Glutamatergic neuron (in vitro differentiated cells): Measurements from ENCODE around the gene CTSO. TPM values are rescaled to one million over a fixed set of nuclear protein-coding genes. Genes with fewer than 3 reads are reported as not detected.

Experiments
- DNase-seq: peaks from one replicate; pipeline ENCODE4 v3.0.0; 2022
- H3K27ac Mint-ChIP-seq: one replicate; pipeline ENCODE4 v1.8.0; 2020; ENCODE audit warnings: mild to moderate bottlenecking, mixed read lengths, inconsistent platforms; ENCODE audit not compliant: unreplicated experiment
- H3K27me3 Mint-ChIP-seq: one replicate; pipeline ENCODE4 v1.8.0; 2020; ENCODE audit warnings: mild to moderate bottlenecking, moderate library complexity, mixed read lengths, inconsistent platforms; ENCODE audit not compliant: unreplicated experiment
- H3K36me3 Mint-ChIP-seq: one replicate; pipeline ENCODE4 v1.8.0; 2020; ENCODE audit warnings: mild to moderate bottlenecking, mixed read lengths, inconsistent platforms; ENCODE audit not compliant: unreplicated experiment
- H3K4me1 Mint-ChIP-seq: one replicate; pipeline ENCODE4 v1.8.0; 2020; ENCODE audit warnings: mild to moderate bottlenecking, low read depth, mixed read lengths, inconsistent platforms; ENCODE audit not compliant: unreplicated experiment
- H3K4me3 Mint-ChIP-seq: one replicate; pipeline ENCODE4 v1.8.0; 2020; ENCODE audit warnings: mild to moderate bottlenecking, mixed read lengths, inconsistent platforms; ENCODE audit not compliant: unreplicated experiment
- H3K9me3 Mint-ChIP-seq: one replicate; pipeline ENCODE4 v1.8.0; 2020; ENCODE audit warnings: mild to moderate bottlenecking, moderate library complexity, mixed read lengths, inconsistent platforms; ENCODE audit not compliant: unreplicated experiment
- total RNA-seq: library from RNA; stranded (reverse); fragmentation: NEBNext Ultra II Directional; extraction: Animal tissue kit (Norgen Biotek cat#: 25700); gene quantifications from one replicate; pipeline ENCODE4 v1.2.1, GENCODE V29; 2021; ENCODE audit not compliant: unreplicated experiment
- TF ChIP-seq, protein P1 (sequence below): fragments of 200-600 bp; sonication (generic); IDR thresholded peaks from one replicate; pipeline ENCODE4 v1.5.0; 2021; ENCODE audit not compliant: partially characterized antibody, unreplicated experiment

The CTSO gene
- total RNA-seq, 1 donor from 2014 or later: 2.2 TPM

DNA sequence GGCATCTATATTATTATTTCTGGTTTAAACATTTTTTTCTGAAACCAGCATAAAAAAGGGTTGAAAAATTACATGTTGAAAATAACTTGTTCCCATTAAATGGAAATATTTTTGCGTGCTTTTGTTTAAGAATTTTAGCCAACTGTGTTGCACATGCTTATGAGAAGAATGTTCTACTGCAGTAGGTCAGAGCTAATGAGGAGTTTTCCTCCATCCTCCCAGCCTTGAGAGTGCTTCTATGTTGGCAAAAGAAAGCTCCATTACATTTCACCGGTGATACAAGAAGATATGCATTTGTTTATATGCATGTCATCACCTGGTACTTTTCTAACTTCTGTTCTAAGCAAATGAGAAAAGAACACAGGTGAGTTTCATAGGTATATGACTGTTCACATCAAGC lies 63.7 kb downstream of the CTSO start:
- Mint-ChIP-seq H3K36me3 (peaks cover 10% of the 10 kb centered on the region), H3K27ac (no peak overlapping the region), H3K4me3 (no peak overlapping the region), H3K4me1 (no peaks in the 10 kb centered on the region), H3K27me3 (no peaks in the 10 kb centered on the region), H3K9me3 (no peaks in the 10 kb centered on the region)
- TF ChIP-seq, protein P1, sequence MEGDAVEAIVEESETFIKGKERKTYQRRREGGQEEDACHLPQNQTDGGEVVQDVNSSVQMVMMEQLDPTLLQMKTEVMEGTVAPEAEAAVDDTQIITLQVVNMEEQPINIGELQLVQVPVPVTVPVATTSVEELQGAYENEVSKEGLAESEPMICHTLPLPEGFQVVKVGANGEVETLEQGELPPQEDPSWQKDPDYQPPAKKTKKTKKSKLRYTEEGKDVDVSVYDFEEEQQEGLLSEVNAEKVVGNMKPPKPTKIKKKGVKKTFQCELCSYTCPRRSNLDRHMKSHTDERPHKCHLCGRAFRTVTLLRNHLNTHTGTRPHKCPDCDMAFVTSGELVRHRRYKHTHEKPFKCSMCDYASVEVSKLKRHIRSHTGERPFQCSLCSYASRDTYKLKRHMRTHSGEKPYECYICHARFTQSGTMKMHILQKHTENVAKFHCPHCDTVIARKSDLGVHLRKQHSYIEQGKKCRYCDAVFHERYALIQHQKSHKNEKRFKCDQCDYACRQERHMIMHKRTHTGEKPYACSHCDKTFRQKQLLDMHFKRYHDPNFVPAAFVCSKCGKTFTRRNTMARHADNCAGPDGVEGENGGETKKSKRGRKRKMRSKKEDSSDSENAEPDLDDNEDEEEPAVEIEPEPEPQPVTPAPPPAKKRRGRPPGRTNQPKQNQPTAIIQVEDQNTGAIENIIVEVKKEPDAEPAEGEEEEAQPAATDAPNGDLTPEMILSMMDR: no peak
- DNase-seq: no peak

DNA sequence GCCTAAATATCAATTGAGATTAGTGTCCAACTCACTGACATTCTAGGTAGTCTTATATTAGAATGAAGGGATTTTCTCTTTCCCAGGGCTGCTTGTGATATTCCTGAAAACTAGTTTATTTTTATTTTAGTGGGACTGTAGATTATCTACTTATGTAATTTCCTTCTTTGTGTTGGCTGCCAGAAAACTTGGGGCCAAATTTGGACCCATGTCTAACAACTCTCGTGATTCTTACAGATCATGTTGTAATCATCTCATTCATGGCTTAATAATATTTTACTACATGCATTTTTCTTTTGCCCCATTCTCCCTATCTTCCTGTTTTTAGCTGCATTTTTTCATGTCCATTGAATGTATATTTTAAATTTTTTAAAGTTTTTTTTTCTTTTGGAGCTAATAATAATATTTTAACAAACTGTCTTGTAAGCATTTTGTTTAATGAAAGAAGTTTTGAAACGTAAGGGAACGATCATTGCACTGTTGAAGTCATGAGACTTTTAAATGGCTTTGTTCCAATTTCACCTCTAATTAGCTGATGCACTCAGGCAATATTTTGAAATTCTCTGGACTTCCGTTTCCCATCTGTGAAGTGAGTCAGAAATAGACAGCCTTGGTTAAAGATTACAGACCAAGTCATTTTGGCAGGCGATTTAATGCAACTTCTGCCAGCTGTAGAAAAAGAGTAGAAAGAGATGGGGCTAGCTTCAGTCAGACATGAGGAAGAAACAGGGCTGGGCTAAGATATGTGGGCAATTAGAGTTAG lies 64.5 kb downstream of the CTSO start:
- Mint-ChIP-seq H3K27me3 (no peaks in the 10 kb centered on the region), H3K4me3 (no peak overlapping the region), H3K27ac (no peak overlapping the region), H3K9me3 (no peaks in the 10 kb centered on the region), H3K36me3 (peaks cover 10% of the 10 kb centered on the region), H3K4me1 (no peaks in the 10 kb centered on the region)
- DNase-seq: no peak
- TF ChIP-seq, protein P1: no peak

GRCh38 chr4:155887847-155888570 lies 65.7 kb downstream of the CTSO start:
- H3K4me3 Mint-ChIP-seq: no peak overlapping the region
- H3K36me3 Mint-ChIP-seq: peaks cover 15% of the 10 kb centered on the region
- no peak overlapping the region for H3K27ac Mint-ChIP-seq
- no peaks in the 10 kb centered on the region for H3K9me3 Mint-ChIP-seq
- no peak for DNase-seq
- no peaks in the 10 kb centered on the region for H3K27me3 Mint-ChIP-seq
- no peaks in the 10 kb centered on the region for H3K4me1 Mint-ChIP-seq
- TF ChIP-seq, protein P1: no peak

DNA sequence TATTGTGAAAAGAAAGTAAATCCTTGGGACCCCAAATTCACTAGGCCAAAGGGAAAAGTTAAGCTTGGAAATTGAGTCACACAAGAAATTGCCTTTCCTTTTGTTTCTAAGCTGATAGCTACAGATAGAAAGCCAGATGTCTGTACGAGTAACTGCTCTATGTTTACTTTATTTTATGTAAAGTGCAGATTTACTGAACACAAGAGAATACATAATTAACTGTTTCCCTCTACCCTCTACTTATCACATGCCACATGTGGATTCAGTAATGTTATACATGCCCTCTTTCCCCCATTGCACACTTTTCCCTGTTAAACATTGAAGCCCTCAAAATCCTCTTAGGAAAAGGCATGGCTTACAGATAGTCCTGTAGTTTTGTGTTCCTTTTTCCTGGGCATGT lies 66.6 kb downstream of the CTSO start:
- no peak for DNase-seq
- Mint-ChIP-seq H3K27me3 (no peaks in the 10 kb centered on the region), H3K9me3 (no peaks in the 10 kb centered on the region), H3K36me3 (peaks cover 15% of the 10 kb centered on the region), H3K27ac (no peak overlapping the region), H3K4me3 (no peak overlapping the region), H3K4me1 (no peaks in the 10 kb centered on the region)
- TF ChIP-seq, protein P1: no peak

DNA sequence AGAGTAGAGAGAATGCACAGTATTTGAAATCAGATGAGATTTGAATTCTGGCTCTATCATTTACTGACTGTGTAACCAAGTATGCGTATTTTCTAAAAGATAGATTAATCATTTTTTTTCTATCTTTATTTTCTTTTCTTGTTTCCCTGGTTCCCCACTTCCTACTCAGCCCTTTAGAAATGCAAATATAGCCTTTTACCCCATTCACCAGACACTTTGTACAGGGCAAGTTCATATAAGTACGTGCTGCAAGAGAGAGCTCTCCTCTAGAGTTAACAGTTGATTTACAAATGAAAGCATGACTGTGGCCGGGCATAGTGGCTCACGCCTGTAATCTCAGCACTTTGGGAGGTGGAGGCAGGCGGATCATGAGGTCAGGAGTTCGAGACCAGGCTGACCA lies 68.0 kb downstream of the CTSO start:
- H3K27ac Mint-ChIP-seq: no peak overlapping the region
- H3K9me3 Mint-ChIP-seq: no peaks in the 10 kb centered on the region
- H3K4me1 Mint-ChIP-seq: no peaks in the 10 kb centered on the region
- no peak overlapping the region for H3K4me3 Mint-ChIP-seq
- peaks cover 7% of the 10 kb centered on the region for H3K36me3 Mint-ChIP-seq
- TF ChIP-seq, protein P1: no peak
- no peaks in the 10 kb centered on the region for H3K27me3 Mint-ChIP-seq
- DNase-seq: no peak
